ENCODE data around the gene RASAL1.

- no peak for TF ChIP-seq EZH2 (IDR thresholded peaks at IDR 0.05; ENCODE audit: low read depth, unreplicated experiment)
- TF ChIP-seq REST (IDR thresholded peaks at IDR 0.05; ENCODE audit: unreplicated experiment), result no peak
- no peak for TF ChIP-seq CTCF (conservative IDR thresholded peaks at IDR 0.05; ENCODE audit: low read depth in 2 of 2)
- no peak for TF ChIP-seq POLR2AphosphoS5 (IDR thresholded peaks at IDR 0.05; ENCODE audit: low read depth)
- no peak for TF ChIP-seq CREB1 (CRISPR knock-in tag; IDR thresholded peaks at IDR 0.05; ENCODE audit: low read depth)
- no peak for TF ChIP-seq ZNF114 (CRISPR knock-in tag; IDR thresholded peaks at IDR 0.05)
Observed at GRCh38 chr12:113091506-113091905, 44.1 kb downstream of the RASAL1 start.

Data from GM23338 (cell line).